Left ventricle myocardium inferior (tissue), 1 donor: ENCODE data around the gene ADAMTS2. TPM values are rescaled to one million over a fixed set of nuclear protein-coding genes. Genes with fewer than 3 reads are reported as not detected.

Experiments
- DNase-seq: peaks from one replicate; pipeline ENCODE4 v3.0.0-alpha.2; 2020
- H3K27ac ChIP-seq: fragments of 200-600 bp; replicated peaks from 2 replicates; pipeline ENCODE4 v1.8.0; 2021
- H3K27me3 ChIP-seq: fragments of 200-600 bp; 2 replicates; pipeline ENCODE4 v1.8.0; 2021; ENCODE audit warnings: low read depth
- H3K36me3 ChIP-seq: fragments of 200-600 bp; 2 replicates; pipeline ENCODE4 v1.8.0; 2021
- H3K4me1 ChIP-seq: fragments of 200-600 bp; 2 replicates; pipeline ENCODE4 v1.8.0; 2021
- H3K4me3 ChIP-seq: fragments of 200-600 bp; 2 replicates; pipeline ENCODE4 v1.8.0; 2021; ENCODE audit warnings: mild to moderate bottlenecking, moderate library complexity
- H3K9me3 ChIP-seq: fragments of 200-600 bp; replicated peaks from 2 replicates; pipeline ENCODE4 v1.8.0; 2021
- CTCF ChIP-seq: fragments of 200-600 bp; IDR thresholded peaks from 2 replicates; pipeline ENCODE4 v1.8.0; 2021; ENCODE audit warnings: antibody characterized with exemption, mild to moderate bottlenecking, borderline replicate concordance
- intact Hi-C: fragments of 100-400 bp; cut with micrococcal nuclease; formaldehyde crosslinking; loops from one replicate; pipeline ENCODE4 v1.11.0; 2022
- total RNA-seq: library from RNA; stranded (reverse); fragmentation: NEBNext Ultra II Directional; extraction: Animal tissue kit (Norgen Biotek cat#: 25700); gene quantifications from one replicate; pipeline ENCODE4 v1.2.1, GENCODE V29; 2021
- donor health status: DM: no; HTN: yes; CAD: no; lungs with severe emphysema.

ADAMTS2 gene
- total RNA-seq, 1 donor from 2014 or later, result 4.6 TPM

GRCh38 chr5:179344431-179345182 lies 654 bp downstream of the ADAMTS2 start:
- TF ChIP-seq CTCF, result no peak
- H3K4me3 ChIP-seq, result peak overlapping the region; percentile 70
- intact Hi-C loops, result no loop called here
- peaks cover 98% of the 10 kb centered on the region for H3K27me3 ChIP-seq
- DNase-seq, result no peak
- peak overlapping the region; percentile 54 for H3K27ac ChIP-seq
- peaks cover 21% of the 10 kb centered on the region for H3K4me1 ChIP-seq
- no peaks in the 10 kb centered on the region for H3K36me3 ChIP-seq
- H3K9me3 ChIP-seq, result no peaks in the 10 kb centered on the region

GRCh38 chr5:179343719-179344430 lies 1.4 kb downstream of the ADAMTS2 start:
- intact Hi-C loops, result no loop called here
- Histone ChIP-seq H3K4me1 (peaks cover 21% of the 10 kb centered on the region), H3K27ac (peak overlapping the region; percentile 54), H3K36me3 (no peaks in the 10 kb centered on the region), H3K9me3 (no peaks in the 10 kb centered on the region), H3K4me3 (peak overlapping the region; percentile 70), H3K27me3 (peaks cover 98% of the 10 kb centered on the region)
- TF ChIP-seq CTCF, result peak; percentile 52
- DNase-seq, result no peak

- Histone ChIP-seq H3K4me1 (peaks cover 21% of the 10 kb centered on the region), H3K27me3 (peaks cover 98% of the 10 kb centered on the region), H3K4me3 (peak overlapping the region; percentile 70), H3K9me3 (no peaks in the 10 kb centered on the region), H3K27ac (no peak overlapping the region), H3K36me3 (no peaks in the 10 kb centered on the region)
- no peak for TF ChIP-seq CTCF
- intact Hi-C loops, result no loop called here
- DNase-seq, result no peak
These were observed 2.1 kb downstream of the ADAMTS2 start for GRCh38 chr5:179343021-179343718.

- peaks cover 21% of the 10 kb centered on the region for H3K4me1 ChIP-seq
- peak overlapping the region; percentile 70 for H3K4me3 ChIP-seq
- no peak for DNase-seq
- H3K36me3 ChIP-seq, result no peaks in the 10 kb centered on the region
- TF ChIP-seq CTCF, result no peak
- intact Hi-C loops, result no loop called here
- H3K27ac ChIP-seq, result no peak overlapping the region
- H3K27me3 ChIP-seq, result peaks cover 98% of the 10 kb centered on the region
- H3K9me3 ChIP-seq, result no peaks in the 10 kb centered on the region
These were observed 2.7 kb downstream of the ADAMTS2 start for GRCh38 chr5:179342577-179342976.

GRCh38 chr5:179340465-179340864 lies 4.8 kb downstream of the ADAMTS2 start:
- no peak for TF ChIP-seq CTCF
- H3K27ac ChIP-seq, result no peak overlapping the region
- peaks cover 98% of the 10 kb centered on the region for H3K27me3 ChIP-seq
- DNase-seq, result no peak
- intact Hi-C loops, result no loop called here
- H3K36me3 ChIP-seq, result no peaks in the 10 kb centered on the region
- no peak overlapping the region for H3K4me3 ChIP-seq
- H3K9me3 ChIP-seq, result no peaks in the 10 kb centered on the region
- H3K4me1 ChIP-seq, result peaks cover 21% of the 10 kb centered on the region
